Measurements from ENCODE around the gene HMCN1.
"Not testable (repeated sequence)": the region's sequence is repeated elsewhere in the genome, so short reads cannot be mapped to it uniquely, and the experiment has no call there.

Gene HMCN1

DNA sequence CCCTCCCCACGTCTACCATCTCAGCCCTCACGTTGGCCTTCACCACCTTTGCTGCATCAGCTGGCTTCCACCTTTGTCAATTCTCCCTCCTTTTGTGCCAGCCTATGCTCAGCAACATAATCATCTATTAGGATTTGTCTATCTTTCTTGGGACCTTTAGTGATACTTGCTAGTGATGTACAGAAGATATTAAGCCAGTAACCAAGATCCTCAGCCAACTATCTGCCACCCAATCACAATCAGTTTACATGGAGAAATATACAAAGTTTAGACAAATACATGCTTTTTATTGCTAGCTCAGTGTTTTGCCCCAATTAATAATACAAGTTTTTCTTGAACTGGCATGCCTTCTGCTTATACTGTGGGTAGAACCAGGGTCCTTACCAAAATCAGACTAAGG, 468.6 kb downstream of the HMCN1 start:
- DNase-seq (ENCODE audit: low read depth in 2 of 2) = no peak

GRCh38 chr1:186206048-186206570, 471.9 kb downstream of the HMCN1 start:
- DNase-seq (ENCODE audit: low read depth in 2 of 2) = no peak

DNA sequence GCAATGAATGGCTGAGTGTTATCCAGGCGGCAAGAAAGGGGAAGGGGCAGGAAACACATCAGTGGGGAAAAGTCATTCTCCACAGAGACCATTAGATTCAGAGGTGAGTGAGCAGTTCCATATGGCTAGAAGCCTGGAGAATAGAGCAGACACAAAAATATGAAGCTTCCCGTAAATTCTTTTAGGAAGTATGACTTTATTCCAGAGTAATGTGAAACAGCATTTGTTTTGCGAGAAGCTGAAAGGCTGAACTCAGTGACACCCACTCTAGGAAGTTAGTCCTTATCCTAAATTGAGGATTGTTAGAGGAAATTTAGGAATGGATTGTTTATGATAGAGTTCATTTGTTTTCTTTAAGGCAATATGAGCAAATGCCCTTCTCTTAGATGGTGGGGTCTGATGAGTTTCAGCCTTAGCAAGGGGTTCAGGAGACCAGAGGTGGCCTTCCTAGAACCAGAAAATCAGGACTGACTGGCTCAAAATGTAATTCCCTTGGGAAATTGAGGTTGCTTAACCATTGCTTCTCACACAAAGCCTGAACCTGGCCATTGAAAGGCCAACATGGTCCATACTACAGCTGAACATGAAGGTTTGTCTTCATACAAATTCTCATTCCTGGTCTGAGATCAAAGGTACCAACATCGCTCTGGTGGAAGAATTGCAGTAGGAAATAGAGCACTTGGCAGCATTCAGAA, 473.3 kb downstream of the HMCN1 start:
- no peak for DNase-seq (ENCODE audit: low read depth in 2 of 2)

DNA sequence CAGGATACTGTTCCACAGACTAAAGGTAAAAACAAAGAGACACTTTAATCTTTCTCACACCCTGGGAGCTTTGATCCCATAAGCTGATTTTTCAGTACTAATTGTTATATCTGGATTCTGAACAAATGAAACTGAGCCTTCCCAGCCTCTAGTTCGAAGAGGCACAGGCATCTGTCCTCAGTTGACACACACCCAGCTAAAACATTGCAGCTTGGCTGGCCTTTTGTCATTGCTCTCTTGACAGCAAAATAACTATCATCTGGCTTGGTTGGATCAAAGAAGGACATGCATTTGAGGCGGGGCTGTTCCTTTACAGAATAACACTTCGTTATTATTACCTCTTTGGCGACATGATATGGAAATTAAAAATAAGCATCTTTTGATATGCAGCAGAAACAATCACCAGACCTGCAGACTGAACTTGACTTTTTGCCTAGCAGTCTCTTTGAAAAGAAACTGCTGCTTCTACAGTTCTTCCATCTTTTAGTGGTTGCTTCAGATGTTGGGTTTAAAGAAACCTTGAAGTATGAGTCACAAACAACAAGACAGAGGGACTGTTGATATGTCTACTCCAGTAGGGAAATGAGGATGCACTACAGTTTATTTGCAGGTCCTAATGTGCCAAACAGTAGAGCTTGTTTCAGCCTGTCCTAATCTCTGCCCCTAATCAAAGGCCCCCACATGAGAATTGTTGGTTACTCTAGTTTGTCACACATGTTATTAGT, 474.4 kb downstream of the HMCN1 start:
- DNase-seq (ENCODE audit: low read depth in 2 of 2) = no peak

DNA sequence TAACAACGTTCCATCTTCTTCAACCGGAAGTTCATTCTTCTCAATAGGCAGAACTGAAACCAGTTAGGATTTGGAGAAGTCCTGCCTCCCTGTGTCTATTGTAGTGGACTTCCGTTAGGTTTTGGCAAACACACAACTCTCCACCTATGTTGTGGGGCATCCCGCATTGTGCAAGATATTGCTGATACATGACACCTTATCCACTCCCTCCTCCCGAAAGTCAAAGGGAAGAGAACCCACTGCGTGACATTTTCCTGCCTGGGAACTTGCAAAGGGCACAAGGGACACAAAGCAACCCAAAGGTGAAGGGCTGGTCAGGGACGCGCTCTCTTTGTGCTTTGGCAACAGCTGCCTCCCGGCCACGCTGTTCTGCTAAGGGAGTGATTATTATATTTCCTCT, 476.1 kb downstream of the HMCN1 start:
- no peak for DNase-seq (ENCODE audit: low read depth in 2 of 2)

DNA sequence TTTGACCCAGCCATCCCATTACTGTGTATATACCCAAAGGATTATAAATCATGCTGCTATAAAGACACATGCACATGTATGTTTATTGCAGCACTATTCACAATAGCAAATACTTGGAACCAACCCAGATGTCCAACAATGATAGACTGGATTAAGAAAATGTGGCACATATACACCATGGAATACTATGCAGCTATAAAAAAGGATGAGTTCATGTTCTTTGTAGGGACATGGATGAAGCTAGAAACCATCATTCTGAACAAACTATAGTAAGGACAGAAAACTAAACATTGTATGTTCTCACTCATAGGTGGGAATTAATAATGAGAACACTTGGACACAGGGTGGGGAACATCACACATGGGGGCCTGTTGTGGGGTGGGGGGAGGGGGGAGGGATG, 477.4 kb downstream of the HMCN1 start:
- not testable (repeated sequence) for DNase-seq (ENCODE audit: low read depth in 2 of 2)

GRCh38 chr1:186212568-186213224, 478.5 kb downstream of the HMCN1 start:
- DNase-seq (ENCODE audit: low read depth in 2 of 2) = no peak

DNA sequence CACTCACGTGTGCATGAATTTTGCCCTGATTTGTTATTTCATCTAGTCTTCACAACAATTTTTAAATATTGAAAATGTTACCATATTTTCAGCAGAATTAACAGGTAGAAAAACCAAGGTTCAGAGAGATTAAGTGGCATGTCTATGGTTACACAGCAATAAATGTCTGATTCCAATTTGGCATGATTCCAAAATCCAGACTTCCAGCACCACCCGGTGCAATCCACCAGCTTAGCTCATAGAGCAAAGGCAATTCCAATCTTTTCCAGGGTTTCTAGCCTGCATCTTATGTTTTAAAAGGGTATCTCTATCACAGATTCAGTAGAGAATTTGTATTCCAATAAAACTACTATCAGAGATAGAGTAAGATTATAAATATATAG, 479.0 kb downstream of the HMCN1 start:
- DNase-seq (ENCODE audit: low read depth in 2 of 2) = no peak

- no peak for DNase-seq (ENCODE audit: low read depth in 2 of 2)
These were observed 480.6 kb downstream of the HMCN1 start for GRCh38 chr1:186214791-186215190.

DNA sequence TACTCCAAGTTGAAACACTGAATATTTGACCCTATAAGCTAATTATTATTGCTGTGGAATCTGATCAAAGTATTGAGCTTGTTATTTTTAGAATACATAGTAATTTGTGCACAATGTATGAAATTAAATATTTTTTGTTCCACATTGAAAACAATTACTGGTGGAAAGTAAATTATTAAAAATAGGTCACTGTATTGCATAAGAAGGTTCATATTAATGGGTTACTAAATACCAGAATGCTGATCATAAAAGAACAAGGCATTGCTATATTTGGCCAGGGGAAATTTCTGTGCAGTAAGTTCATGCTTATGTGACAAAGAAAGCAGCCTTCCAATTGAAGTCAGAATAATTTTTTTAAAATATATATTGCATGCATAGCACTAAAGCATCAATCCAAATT, 481.4 kb downstream of the HMCN1 start:
- DNase-seq (ENCODE audit: low read depth in 2 of 2) = no peak

DNA sequence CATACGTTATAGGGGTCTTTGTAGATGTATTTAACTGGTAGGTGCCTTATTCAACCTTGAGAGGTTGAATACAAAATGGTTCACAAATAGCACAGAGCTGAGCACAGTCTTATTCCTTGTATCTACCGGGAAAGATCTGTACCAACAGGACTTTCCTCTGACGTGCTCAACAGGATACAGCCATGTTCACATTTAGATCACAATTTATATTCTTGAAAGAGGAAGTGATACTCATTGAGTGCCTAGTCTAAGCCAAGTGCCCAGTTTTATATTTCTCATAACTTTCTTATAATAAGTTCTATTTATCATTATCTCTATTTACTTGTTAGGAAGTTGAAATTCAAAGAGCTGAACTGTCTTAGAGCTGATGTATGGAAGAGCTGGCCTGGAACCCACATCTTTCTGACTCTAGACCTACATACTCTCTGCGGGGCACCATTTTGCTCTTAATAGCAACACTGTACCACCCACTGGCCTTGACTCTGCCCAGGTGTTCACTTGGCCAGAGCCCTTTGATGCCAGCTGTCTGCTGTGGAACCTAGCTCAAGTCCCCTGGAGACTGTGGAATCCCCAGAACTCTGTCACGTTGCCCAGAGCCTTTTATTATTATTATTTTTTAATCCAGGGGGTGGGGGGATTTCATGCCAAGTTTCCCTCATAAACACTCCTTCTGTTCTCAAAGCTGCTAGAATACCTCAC, 484.6 kb downstream of the HMCN1 start:
- DNase-seq (ENCODE audit: low read depth in 2 of 2) = no peak

DNA sequence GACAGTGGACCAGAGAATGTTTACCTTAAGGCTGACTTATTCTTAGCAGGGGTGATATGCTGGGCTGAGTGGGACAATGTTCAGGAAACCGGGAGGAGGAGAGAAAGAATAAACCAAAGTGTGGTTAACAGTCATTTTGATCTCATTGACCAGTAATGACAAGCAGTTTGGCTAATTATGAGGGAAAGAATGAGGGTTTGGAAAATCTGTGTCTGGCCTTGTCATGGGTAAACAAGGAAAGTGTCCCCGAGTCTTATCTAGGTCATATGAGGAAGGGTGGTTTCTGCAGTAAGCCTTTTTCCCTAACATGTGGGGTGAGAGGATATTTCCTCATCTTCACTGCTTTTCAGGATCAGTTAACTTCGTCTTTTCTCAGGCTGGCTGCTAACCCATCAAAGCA, 485.9 kb downstream of the HMCN1 start:
- no peak for DNase-seq (ENCODE audit: low read depth in 2 of 2)

DNA sequence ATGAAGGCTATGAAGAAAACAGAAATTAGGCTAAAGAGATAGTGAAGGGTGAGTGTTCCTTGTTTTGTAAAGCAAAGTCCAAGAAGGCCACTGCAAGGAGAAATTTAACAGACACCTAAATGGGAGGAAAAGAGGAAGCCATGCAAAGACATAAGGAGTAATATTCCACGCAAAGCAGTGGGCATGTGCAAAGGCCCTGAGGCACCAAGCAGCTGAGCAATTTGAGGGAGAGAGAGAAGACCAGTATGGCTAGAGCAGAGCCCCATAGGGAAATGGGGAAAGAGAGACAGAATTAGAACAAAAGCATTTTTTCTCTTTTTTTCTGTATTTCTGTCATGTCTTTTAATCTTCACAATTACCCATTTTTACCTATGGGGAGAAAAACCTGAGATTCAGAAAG, 486.7 kb downstream of the HMCN1 start:
- DNase-seq (ENCODE audit: low read depth in 2 of 2) = no peak

DNA sequence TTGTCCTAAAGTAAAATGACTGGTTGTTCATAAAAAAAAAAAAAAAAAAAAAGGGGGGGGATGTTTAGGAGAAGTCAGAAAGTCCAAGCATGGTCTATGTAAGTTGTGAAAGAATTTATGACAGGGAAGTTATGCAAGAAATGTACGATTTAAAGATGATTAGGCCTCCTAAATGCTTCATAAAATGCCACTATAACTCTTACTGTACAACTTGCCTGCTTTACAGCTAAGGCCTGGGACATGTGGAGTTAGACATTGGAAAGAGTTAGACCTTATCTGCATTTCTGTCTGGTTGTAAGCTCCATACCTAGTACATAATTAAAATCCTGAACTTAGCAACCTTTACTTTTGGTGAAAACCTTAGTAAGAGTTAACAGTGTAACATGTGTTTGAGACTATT, 490.9 kb downstream of the HMCN1 start:
- no peak for DNase-seq (ENCODE audit: low read depth in 2 of 2)

GRCh38 chr1:186228749-186229148, 494.6 kb downstream of the HMCN1 start:
- no peak for DNase-seq (ENCODE audit: low read depth in 2 of 2)

DNA sequence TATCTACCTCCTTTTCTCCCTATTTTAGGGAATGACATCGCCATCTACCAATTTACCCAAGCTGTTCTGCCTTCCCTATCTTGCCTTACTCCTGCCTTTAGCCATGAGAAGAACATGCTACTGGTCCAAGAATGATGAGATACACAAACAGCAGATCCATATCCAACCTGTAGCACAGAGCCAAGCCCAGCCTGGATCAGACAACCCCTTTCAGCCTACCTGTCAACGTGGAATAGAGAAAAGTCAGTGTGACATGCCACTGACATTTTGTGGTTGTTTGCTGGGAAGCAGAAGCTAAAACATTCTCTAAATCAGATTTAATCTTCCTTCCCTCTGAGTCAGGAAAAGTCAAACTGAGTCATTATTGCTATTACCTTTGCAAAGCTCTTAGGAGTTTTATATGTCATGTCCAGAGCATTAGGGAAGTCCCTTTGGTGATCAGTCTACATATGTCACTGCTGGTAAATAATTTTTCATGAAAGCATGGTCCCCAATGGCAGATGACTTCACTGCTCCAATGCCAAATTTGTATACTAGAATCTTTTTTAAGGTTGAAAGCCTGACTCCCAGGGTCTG, 497.8 kb downstream of the HMCN1 start:
- DNase-seq (ENCODE audit: low read depth in 2 of 2) = no peak

- no peak for DNase-seq (ENCODE audit: low read depth in 2 of 2)
These were observed 500.9 kb downstream of the HMCN1 start for GRCh38 chr1:186234976-186235686.

- DNase-seq (ENCODE audit: low read depth in 2 of 2) = no peak
These were observed 501.5 kb downstream of the HMCN1 start for GRCh38 chr1:186235696-186236095.

GRCh38 chr1:186236921-186237320, 502.7 kb downstream of the HMCN1 start:
- DNase-seq (ENCODE audit: low read depth in 2 of 2) = no peak

GRCh38 chr1:186239171-186239570, 505.0 kb downstream of the HMCN1 start:
- no peak for DNase-seq (ENCODE audit: low read depth in 2 of 2)

GRCh38 chr1:186240436-186240835, 506.2 kb downstream of the HMCN1 start:
- no peak for DNase-seq (ENCODE audit: low read depth in 2 of 2)

Data from stimulated activated CD4-positive, alpha-beta T cell treated with anti-CD3 and anti-CD28 coated beads, Interleukin-1b, Interleukin-23, amount 100 ng/mL, for 4 hours (primary cell).